T-cell (primary cell): Measurements from ENCODE around the gene VPS13D. TPM values are rescaled to one million over a fixed set of nuclear protein-coding genes. Genes with fewer than 3 reads are reported as not detected.

Experiments used
- ATAC-seq, 4 experiments: fragments of 200-7000 bp in 3 of 4; fragments of 150-1000 bp in 1 of 4; cut with Tn5 transposase; replicated peaks in 1 of 4; 1 replicate in 3 of 4; 2 replicates in 1 of 4; pipeline ENCODE4 v1.10.0; 2021; ENCODE audit warnings: moderate library complexity in 3 of 4, mild to moderate bottlenecking in 2 of 4, moderate number of reproducible peaks in 1 of 4
- CTCF ChIA-PET, 2 donors: fragments of 300-600 bp; sonication (Branson Sonifier 250); formaldehyde crosslinking; loops; one replicate each; lab custom pipeline; 2022; ENCODE audit warnings: antibody characterized with exemption in 2 of 2; lab: Charles Lee
- POLR2A ChIA-PET, 2 donors: fragments of 300-600 bp; sonication (Branson Sonifier 250); formaldehyde crosslinking; loops; one replicate each; lab custom pipeline; 2022; ENCODE audit warnings: antibody characterized with exemption in 2 of 2; lab: Charles Lee
- DNase-seq, 35 experiments: peaks; one replicate each; pipeline versions ENCODE4 v3.0.0 to v3.0.0-alpha.2; 2013 to 2023
- H3K27ac ChIP-seq: one replicate; pipeline ENCODE4 v1.5.1; 2013; ENCODE audit warnings: low read length
- H3K27me3 ChIP-seq, 2 experiments: replicated peaks in 1 of 2; 1 replicate in 1 of 2; 2 replicates in 1 of 2; pipeline versions ENCODE4 v1.6.1 to v1.7.0; 2013; ENCODE audit warnings: low read length in 1 of 2, mixed read lengths in 1 of 2; ENCODE audit not compliant: control insufficient read depth in 2 of 2, insufficient read depth in 2 of 2; ENCODE audit errors: extremely low read depth in 1 of 2
- H3K36me3 ChIP-seq, 2 donors: 1 replicate in 1 of 2; 2 replicates in 1 of 2; pipeline versions ENCODE4 v1.6.1 to v1.7.0; 2013; ENCODE audit warnings: low read length in 1 of 2; ENCODE audit not compliant: control insufficient read depth in 2 of 2, insufficient read depth in 1 of 2; ENCODE audit errors: extremely low read depth in 1 of 2
- H3K4me1 ChIP-seq, 2 experiments: 1 replicate in 1 of 2; 2 replicates in 1 of 2; pipeline versions ENCODE4 v1.6.1 to v1.7.0; 2013; ENCODE audit warnings: low read length in 2 of 2, mixed read lengths in 1 of 2; ENCODE audit not compliant: insufficient read depth in 2 of 2, control insufficient read depth in 1 of 2; ENCODE audit errors: extremely low read depth in 1 of 2
- H3K4me3 ChIP-seq, 2 donors: 1 replicate in 1 of 2; 2 replicates in 1 of 2; pipeline versions ENCODE4 v1.5.1 to v1.7.0; 2013; ENCODE audit warnings: mild to moderate bottlenecking in 2 of 2, low read length in 1 of 2, moderate library complexity in 1 of 2; ENCODE audit not compliant: control insufficient read depth in 1 of 2; ENCODE audit errors: extremely low read depth in 1 of 2
- H3K9me3 ChIP-seq: 2 replicates; pipeline ENCODE4 v1.7.0; 2013
- H3K27ac Mint-ChIP-seq, 2 donors: one replicate each; pipeline ENCODE4 v1.8.0; 2020 to 2021; ENCODE audit warnings: mild to moderate bottlenecking in 2 of 2, mixed read lengths in 2 of 2
- H3K27me3 Mint-ChIP-seq, 2 donors: one replicate each; pipeline ENCODE4 v1.8.0; 2021 to 2022; ENCODE audit warnings: mixed read lengths in 2 of 2
- H3K36me3 Mint-ChIP-seq: one replicate; pipeline ENCODE4 v1.8.0; 2021; ENCODE audit warnings: mixed read lengths
- H3K4me1 Mint-ChIP-seq, 3 donors: one replicate each; pipeline ENCODE4 v1.8.0; 2020 to 2022; ENCODE audit warnings: mixed read lengths in 3 of 3, mild to moderate bottlenecking in 1 of 3
- H3K4me3 Mint-ChIP-seq, 3 donors: one replicate each; pipeline ENCODE4 v1.8.0; 2020 to 2022; ENCODE audit warnings: mild to moderate bottlenecking in 3 of 3, mixed read lengths in 3 of 3, moderate library complexity in 3 of 3
- H3K9me3 Mint-ChIP-seq, 3 donors: one replicate each; pipeline ENCODE4 v1.8.0; 2020 to 2022; ENCODE audit warnings: mixed read lengths in 3 of 3
- WGBS: methylation state at CpG from one replicate; pipeline ENCODE4 v1.1.5; 2013; ENCODE audit warnings: missing lambda C conversion rate; ENCODE audit not compliant: insufficient coverage; 5-methylcytosine and 5-hydroxymethylcytosine counted together
- total RNA-seq, 35 experiments: library from RNA in 6 of 35; stranded (reverse) in 6 of 35; fragments of 120-200 nt in 1 of 35; gene quantifications; one replicate each; pipeline versions ENCODE4 v1.2.1 to v1.2.4 and lab custom pipeline; 2013 to 2026

The VPS13D gene
- total RNA-seq, 5 donors from 2014 or later (not counting 1 experiment from before 2014, with no cell fraction given): 73.5 to 85.9 (median 75.8) TPM

DNA sequence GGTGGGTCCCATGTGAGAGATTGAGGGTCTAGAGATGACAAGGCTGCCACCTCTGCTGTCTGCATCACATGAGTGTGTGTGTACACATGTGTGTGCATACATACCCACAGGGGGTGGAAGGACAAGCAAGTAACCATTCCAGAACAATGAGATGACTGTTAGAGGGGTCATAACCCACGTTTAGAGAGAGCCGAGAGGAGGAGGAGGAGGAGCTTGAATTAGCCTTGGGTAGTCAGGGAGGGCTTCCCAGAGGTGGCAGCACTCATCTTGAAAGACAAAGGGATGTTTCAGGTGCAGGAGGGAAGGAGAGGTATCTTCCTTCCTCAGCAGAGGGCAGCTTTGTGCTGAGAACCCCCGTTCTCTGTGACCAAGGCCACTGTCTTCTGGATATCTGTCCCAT lies 41.7 kb upstream of the VPS13D start:
- H3K27ac ChIP-seq: no peak overlapping the region
- DNase-seq: no peak
- H3K4me1 ChIP-seq: peaks cover 2 to 77% of the 10 kb centered on the region in 2 experiments
- ChIA-PET POLR2A (no interaction called here), CTCF (no interaction called here)
- WGBS: 70% methylated on average over 2 of the region's 3 CpGs
- Mint-ChIP-seq H3K27ac (peak overlapping the region in 1 of 2 donors; percentile 57), H3K9me3 (no peaks in the 10 kb centered on the region), H3K36me3 (peaks cover 32% of the 10 kb centered on the region), H3K4me1 (peaks cover 48 to 65% (median 59%) of the 10 kb centered on the region in 3 donors), H3K27me3 (no peaks in the 10 kb centered on the region), H3K4me3 (no peak overlapping the region)
- H3K4me3 ChIP-seq: no peak overlapping the region
- peaks cover 14 to 53% of the 10 kb centered on the region in 2 donors for H3K36me3 ChIP-seq
- no peaks in the 10 kb centered on the region for H3K9me3 ChIP-seq
- H3K27me3 ChIP-seq: no peaks in the 10 kb centered on the region
- ATAC-seq: no peak

DNA sequence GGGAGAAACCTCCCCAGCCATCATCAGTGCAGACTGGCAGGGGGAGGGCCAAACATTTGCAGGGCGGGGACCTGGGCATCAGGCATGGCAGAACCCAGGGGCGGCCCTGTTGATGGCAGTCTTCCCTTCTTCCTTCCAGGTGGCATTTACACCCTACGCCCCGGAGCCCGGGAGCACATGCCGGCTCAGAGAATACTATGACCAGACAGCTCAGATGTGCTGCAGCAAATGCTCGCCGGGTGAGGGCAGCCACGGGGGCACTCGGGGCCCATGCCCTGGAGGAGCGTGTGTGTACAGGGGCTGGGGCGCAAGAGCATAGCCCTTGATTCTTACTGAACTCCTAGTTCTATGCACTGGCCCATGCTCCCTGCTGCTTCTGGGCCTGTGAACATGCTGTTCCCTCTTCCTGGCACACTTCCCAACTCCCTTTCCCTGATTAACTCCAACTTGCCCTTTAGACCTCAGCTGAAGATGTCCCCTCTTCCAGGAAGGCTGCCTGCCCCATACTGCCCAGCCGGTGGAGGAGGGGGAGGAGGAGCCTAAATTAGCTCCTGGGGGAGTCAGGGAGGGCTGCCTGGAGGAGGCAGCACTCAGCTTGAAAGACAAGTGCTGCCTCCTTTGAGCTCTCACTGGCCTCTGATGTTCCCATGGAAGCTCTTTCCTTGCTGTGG lies 41.0 kb upstream of the VPS13D start:
- ATAC-seq (no peak), DNase-seq (no peak)
- Mint-ChIP-seq H3K9me3 (no peaks in the 10 kb centered on the region), H3K4me1 (peaks cover 41 to 60% (median 54%) of the 10 kb centered on the region in 3 donors), H3K36me3 (peaks cover 34% of the 10 kb centered on the region), H3K27ac (peak overlapping the region; percentile 41 to 76), H3K27me3 (no peaks in the 10 kb centered on the region), H3K4me3 (no peak overlapping the region)
- 97% methylated on average over 12 of the region's 13 CpGs for WGBS
- no peak overlapping the region for H3K27ac ChIP-seq
- H3K4me1 ChIP-seq: peaks cover 2 to 80% of the 10 kb centered on the region in 2 experiments
- POLR2A ChIA-PET: no interaction called here
- H3K27me3 ChIP-seq: no peaks in the 10 kb centered on the region
- no peaks in the 10 kb centered on the region for H3K9me3 ChIP-seq
- H3K36me3 ChIP-seq: peaks cover 19 to 60% of the 10 kb centered on the region in 2 donors
- CTCF ChIA-PET: no interaction called here
- H3K4me3 ChIP-seq: no peak overlapping the region

DNA sequence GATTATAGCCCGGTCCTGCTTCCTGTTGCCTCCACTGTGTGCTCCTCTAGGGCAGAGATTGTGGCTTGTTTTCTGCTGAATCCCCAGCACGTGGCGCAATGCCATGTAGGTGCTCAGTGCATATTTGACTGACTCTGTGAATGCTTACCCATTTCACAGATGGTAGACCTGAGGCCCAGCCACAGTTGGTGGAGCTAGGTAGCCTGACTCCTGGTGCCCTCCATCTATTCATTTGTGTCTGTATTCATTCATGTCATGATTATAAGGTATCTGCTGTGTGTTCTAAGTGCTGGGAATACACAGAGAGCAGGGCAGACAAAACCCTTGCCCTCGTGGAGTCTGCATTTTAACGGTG lies 40.5 kb upstream of the VPS13D start:
- Mint-ChIP-seq H3K36me3 (peaks cover 39% of the 10 kb centered on the region), H3K4me3 (no peak overlapping the region), H3K27ac (peak overlapping the region; percentile 41 to 76), H3K27me3 (no peaks in the 10 kb centered on the region), H3K4me1 (peaks cover 36 to 60% (median 53%) of the 10 kb centered on the region in 3 donors), H3K9me3 (no peaks in the 10 kb centered on the region)
- POLR2A ChIA-PET: no interaction called here
- Histone ChIP-seq H3K27ac (no peak overlapping the region), H3K36me3 (peaks cover 24 to 65% of the 10 kb centered on the region in 2 donors), H3K9me3 (no peaks in the 10 kb centered on the region), H3K4me3 (no peak overlapping the region), H3K27me3 (no peaks in the 10 kb centered on the region), H3K4me1 (peaks cover 2 to 79% of the 10 kb centered on the region in 2 experiments)
- ATAC-seq: no peak
- CTCF ChIA-PET: no interaction called here
- WGBS: 86% methylated on average over 5 of the region's 5 CpGs
- no peak for DNase-seq

DNA sequence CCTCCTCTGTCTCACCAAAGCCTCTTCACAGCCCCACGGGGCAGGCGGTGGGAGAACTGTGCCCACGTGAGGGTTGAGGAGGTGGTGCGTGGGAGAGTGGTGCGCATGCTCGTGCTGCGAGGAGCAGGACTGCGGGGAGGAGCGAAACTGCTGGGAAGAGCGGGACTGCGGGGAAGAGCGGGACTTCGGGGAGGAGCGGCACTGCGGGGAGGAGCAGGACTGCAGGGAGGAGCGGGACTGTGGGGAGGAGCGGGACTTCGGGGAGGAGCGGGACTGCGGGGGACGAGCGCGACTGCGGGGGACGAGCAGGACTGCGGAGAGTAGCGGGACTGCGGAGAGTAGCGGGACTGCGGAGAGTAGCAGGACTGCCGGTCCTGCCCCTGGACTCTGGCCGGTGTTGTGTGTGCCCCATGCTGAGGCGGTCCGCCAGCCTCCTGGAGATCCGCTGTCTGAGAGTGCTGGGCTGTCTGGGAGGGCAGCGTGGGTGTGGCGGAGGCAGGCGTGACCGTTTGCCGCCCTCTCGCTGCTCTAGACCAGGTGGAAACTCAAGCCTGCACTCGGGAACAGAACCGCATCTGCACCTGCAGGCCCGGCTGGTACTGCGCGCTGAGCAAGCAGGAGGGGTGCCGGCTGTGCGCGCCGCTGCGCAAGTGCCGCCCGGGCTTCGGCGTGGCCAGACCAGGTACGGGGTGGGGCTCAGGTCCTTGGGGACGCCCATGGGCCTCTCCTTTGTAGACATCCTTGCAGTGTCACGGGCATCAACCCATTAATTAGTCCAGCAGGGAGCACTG lies 38.4 kb upstream of the VPS13D start:
- H3K4me3 Mint-ChIP-seq: no peak overlapping the region
- H3K36me3 Mint-ChIP-seq: peaks cover 51% of the 10 kb centered on the region

DNA sequence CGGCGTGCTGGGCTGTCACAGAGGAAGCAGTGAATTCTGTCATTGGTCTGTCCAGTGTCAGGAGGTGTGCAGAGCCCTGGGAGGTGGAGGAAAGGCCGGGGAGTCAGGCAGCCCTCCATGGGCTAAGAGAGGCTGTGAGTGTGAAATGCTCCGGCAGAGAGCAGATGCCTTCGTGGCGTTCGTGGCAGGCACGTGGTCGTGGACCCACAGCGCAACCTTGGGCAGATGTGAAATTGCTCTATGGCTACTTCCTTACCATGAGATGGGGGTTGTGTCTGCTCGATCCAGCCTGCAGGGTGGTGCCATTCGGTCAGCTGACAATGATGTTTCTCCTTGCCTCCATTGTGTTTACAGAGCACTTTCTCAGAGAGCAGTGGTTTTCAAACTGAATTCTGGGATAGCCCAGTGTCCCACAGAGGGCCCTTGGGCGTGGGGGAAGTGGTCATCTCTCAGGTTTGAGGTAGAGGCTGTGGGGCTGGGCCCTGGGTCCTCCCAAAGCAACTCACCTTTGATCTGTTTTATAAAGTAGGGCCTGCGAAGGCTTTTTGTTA lies 35.1 kb upstream of the VPS13D start:
- ChIA-PET POLR2A (no interaction called here), CTCF (no interaction called here)
- Mint-ChIP-seq H3K4me1 (peaks cover 9 to 32% (median 15%) of the 10 kb centered on the region in 3 donors), H3K36me3 (peaks cover 38% of the 10 kb centered on the region), H3K27ac (peak overlapping the region; percentile 18 to 75), H3K4me3 (no peak overlapping the region), H3K9me3 (no peaks in the 10 kb centered on the region), H3K27me3 (no peaks in the 10 kb centered on the region)
- WGBS: 65% methylated on average over 5 of the region's 14 CpGs
- DNase-seq (no peak), ATAC-seq (no peak)
- peaks cover 2 to 45% of the 10 kb centered on the region in 2 experiments for H3K4me1 ChIP-seq
- H3K27me3 ChIP-seq: no peaks in the 10 kb centered on the region
- peaks cover 46 to 74% of the 10 kb centered on the region in 2 donors for H3K36me3 ChIP-seq
- no peak overlapping the region for H3K4me3 ChIP-seq
- no peak overlapping the region for H3K27ac ChIP-seq
- H3K9me3 ChIP-seq: no peaks in the 10 kb centered on the region

More for the DNA sequence above, 38.4 kb upstream of the VPS13D start:
- H3K27ac Mint-ChIP-seq: peak overlapping the region in 1 of 2 donors; percentile 22
- ATAC-seq (no peak), DNase-seq (no peak)
- ChIA-PET CTCF (interaction anchor here in 1 of 2 donors (0.6 kb wide), 1 partner anchor 81 kb away, joined by 3 read pairs; no protein-coding TSS in a partner anchor), POLR2A (interaction anchor here in 1 of 2 donors (0.7 kb wide), 1 partner anchor 58 kb away, joined by 4 read pairs; no protein-coding TSS in a partner anchor)
- 93% methylated on average over 47 of the region's 58 CpGs for WGBS
- Histone ChIP-seq H3K4me1 (peaks cover 1 to 62% of the 10 kb centered on the region in 2 experiments), H3K9me3 (no peaks in the 10 kb centered on the region), H3K27me3 (no peaks in the 10 kb centered on the region), H3K36me3 (peaks cover 36 to 80% of the 10 kb centered on the region in 2 donors), H3K4me3 (no peak overlapping the region), H3K27ac (no peak overlapping the region)
- H3K4me1 Mint-ChIP-seq: peaks cover 25 to 48% (median 37%) of the 10 kb centered on the region in 3 donors
- H3K27me3 Mint-ChIP-seq: no peaks in the 10 kb centered on the region
- H3K9me3 Mint-ChIP-seq: no peaks in the 10 kb centered on the region

DNA sequence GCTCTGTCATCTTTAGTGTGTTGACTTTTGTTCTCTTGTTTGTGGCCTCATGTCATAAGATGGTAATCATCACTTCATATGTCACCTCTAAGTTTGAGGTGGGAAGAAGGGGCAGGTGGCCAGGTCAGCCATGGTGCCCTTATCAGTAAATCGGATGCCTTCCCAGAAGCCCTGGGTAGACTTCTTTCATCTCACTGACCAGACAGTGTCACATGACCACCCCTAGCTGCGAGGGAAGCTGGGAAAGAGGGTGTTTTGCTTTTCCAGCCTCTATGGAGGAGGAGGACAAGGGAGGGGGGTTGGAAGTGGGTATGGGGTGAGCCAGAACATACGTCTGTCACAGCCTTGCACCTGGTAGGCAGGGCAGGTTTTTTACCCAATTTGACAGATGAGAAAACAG lies 34.4 kb upstream of the VPS13D start:
- H3K27me3 ChIP-seq: no peaks in the 10 kb centered on the region
- WGBS: no CpG with 5 or more reads among the region's 3 CpGs
- peaks cover 46 to 76% of the 10 kb centered on the region in 2 donors for H3K36me3 ChIP-seq
- POLR2A ChIA-PET: interaction anchor here in 1 of 2 donors (0.6 kb wide), 1 partner anchor 9 kb away, joined by 5 read pairs; no protein-coding TSS in a partner anchor
- no peak for DNase-seq
- no peak for ATAC-seq
- Mint-ChIP-seq H3K36me3 (peaks cover 37% of the 10 kb centered on the region), H3K9me3 (no peaks in the 10 kb centered on the region), H3K4me1 (peaks cover 6 to 32% (median 16%) of the 10 kb centered on the region in 3 donors), H3K27me3 (no peaks in the 10 kb centered on the region), H3K27ac (peak overlapping the region; percentile 18 to 75), H3K4me3 (no peak overlapping the region)
- CTCF ChIA-PET: no interaction called here
- no peak overlapping the region for H3K4me3 ChIP-seq
- peaks cover 2 to 50% of the 10 kb centered on the region in 2 experiments for H3K4me1 ChIP-seq
- no peaks in the 10 kb centered on the region for H3K9me3 ChIP-seq
- H3K27ac ChIP-seq: peak overlapping the region; percentile 12
